GM12878 (cell line): ENCODE results near the gene NFATC2. TPM values are rescaled to one million over a fixed set of nuclear protein-coding genes. Genes with fewer than 3 reads are reported as not detected.

Source experiments
- CTCF ChIP-seq, 3 experiments: IDR thresholded peaks in 2 of 3; conservative IDR thresholded peaks in 1 of 3; 2 replicates each; pipeline ENCODE4 v1.5.1; 2011; ENCODE audit warnings: low read depth in 3 of 3, low read length in 3 of 3, mild to moderate bottlenecking in 3 of 3, control low read depth in 2 of 3, moderate library complexity in 2 of 3, inconsistent platforms in 1 of 3, mixed read lengths in 1 of 3; ENCODE audit not compliant: control insufficient read depth in 2 of 3, insufficient read depth in 1 of 3; ENCODE audit errors: extremely low read depth in 1 of 3
- IKZF2 ChIP-seq, 2 experiments: fragments of 450-650 bp; IDR thresholded peaks; 2 replicates each; pipeline ENCODE4 v1.6.1; 2017; ENCODE audit warnings: mild to moderate bottlenecking in 2 of 2, moderate library complexity in 2 of 2
- IRF5 ChIP-seq: fragments of 450-650 bp; IDR thresholded peaks from 2 replicates; pipeline ENCODE4 v1.6.1; 2017; ENCODE audit warnings: borderline replicate concordance
- RAD51 ChIP-seq: fragments of 450-650 bp; IDR thresholded peaks from 2 replicates; pipeline ENCODE4 v1.6.1; 2016; ENCODE audit warnings: moderate library complexity, mild to moderate bottlenecking, inconsistent platforms
- SIN3A ChIP-seq: IDR thresholded peaks from 2 replicates; pipeline ENCODE4 v1.6.1; 2012; ENCODE audit warnings: low read depth, low read length, improper control_type of control experiment
- SIX5 ChIP-seq: IDR thresholded peaks from 2 replicates; pipeline ENCODE4 v1.6.1; 2011; ENCODE audit warnings: mild to moderate bottlenecking, low read depth, low read length, moderate library complexity; ENCODE audit not compliant: severe bottlenecking
- SMC3 ChIP-seq: IDR thresholded peaks from 2 replicates; pipeline ENCODE4 v1.6.1; 2011; ENCODE audit warnings: low read length, improper control_type of control experiment, borderline replicate concordance
- polyA plus RNA-seq, 11 experiments: library from polyadenylated mRNA; depleted of rRNA in 4 of 11; unstranded in 6 of 11; stranded (reverse) in 5 of 11; fragments of >200 nt; fragmentation: Nextera tagmentation in 4 of 11; fragmentation: Illumina TruSeq in 1 of 11; extraction: Ambion mirVana in 4 of 11; extraction: Trizol in 1 of 11; gene quantifications; 1 replicate in 1 of 11; 2 replicates in 10 of 11; pipeline versions ENCODE4 v1.2.1 to v1.2.3, GENCODE V29; 2011 to 2016; ENCODE audit warnings: inconsistent platforms in 2 of 11, missing spikeins in 2 of 11, low read depth in 1 of 11
- total RNA-seq, 4 experiments: library from RNA; depleted of rRNA in 3 of 4; stranded (reverse); fragments of >200 nt in 3 of 4; fragmentation: Illumina TruSeq in 1 of 4; extraction: Trizol in 1 of 4; gene quantifications; 2 replicates each; pipeline versions ENCODE4 v1.2.1 to v1.2.3, GENCODE V29; 2013 to 2021

The NFATC2 gene
- total and polyA plus RNA-seq, 10 of the 15 experiments (the other 5 are each of a cell fraction or from before 2014, with no cell fraction given) = 3.3 to 20.0 (median 7.3) TPM

GRCh38 chr20:51542033-51542570, 417 bp downstream of the NFATC2 start (continued):
- TF ChIP-seq IRF5 (no peak), SIX5 (no peak), IKZF2 (IDR thresholded peaks at IDR 0.05) (no peak), RAD51 (no peak), CTCF (IDR thresholded peaks at IDR 0.05 in 2 of 3, conservative IDR thresholded peaks at IDR 0.05 in 1 of 3; ENCODE audit: control insufficient read depth in 2 of 3, extremely low read depth in 1 of 3, insufficient read depth in 1 of 3, low read depth in 3 of 3, low read length in 3 of 3) (peak; percentile 50 to 60 (median 52)), SIN3A (no peak), SMC3 (peak; percentile 16; the same call in 1 of the 2 replicates)
- TF ChIP-seq, all 136 proteins: peak for 7
